NCI-H2227 treated with DMSO at 0.1 percent for 48 hours (cell line): ENCODE data around the gene AKIRIN1.
"Not testable (repeated sequence)": the region's sequence is repeated elsewhere in the genome, so short reads cannot be mapped to it uniquely, and the experiment has no call there.

Source experiments
- DNase-seq: peaks from one replicate; lab custom pipeline; 2025; lab: John Stamatoyannopoulos, UW

The AKIRIN1 gene, protein sequence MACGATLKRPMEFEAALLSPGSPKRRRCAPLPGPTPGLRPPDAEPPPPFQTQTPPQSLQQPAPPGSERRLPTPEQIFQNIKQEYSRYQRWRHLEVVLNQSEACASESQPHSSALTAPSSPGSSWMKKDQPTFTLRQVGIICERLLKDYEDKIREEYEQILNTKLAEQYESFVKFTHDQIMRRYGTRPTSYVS

DNA sequence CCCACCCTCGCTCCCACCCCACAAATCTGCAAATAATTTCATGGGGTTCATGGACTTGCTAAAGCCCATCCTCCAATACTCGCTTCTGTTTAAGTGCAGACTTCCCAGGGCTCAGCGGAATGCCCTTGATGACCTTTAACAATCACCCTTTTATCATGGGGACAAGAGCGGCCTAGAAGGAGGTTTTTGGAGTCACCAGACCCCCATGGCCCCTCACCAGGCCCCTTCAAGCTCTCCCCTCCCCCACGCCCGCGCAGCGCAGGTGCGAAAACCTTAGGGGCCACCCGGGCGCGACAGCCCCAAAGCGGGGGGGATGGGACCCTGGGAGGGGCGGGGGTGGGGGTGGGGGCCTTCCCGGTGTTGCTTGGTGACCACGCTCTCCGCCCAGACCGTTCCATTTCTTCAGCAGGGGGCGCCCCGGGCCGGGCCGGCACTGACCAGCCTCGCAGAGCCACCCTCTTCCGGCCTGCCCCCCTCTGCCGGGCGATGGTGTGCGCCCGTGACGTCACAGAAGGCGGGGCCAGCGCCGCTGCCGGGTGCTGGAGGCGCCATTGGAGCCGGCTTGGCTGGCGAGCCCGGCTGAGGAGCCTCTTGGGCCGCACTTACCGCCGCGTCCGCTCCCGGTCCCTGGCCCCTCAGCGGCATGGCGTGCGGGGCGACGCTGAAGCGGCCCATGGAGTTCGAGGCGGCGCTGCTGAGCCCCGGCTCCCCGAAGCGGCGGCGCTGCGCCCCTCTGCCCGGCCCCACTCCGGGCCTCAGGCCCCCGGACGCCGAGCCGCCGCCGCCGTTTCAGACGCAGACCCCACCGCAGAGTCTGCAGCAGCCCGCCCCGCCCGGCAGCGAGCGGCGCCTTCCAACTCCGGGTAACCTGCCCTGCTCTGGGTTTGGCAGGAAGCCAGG is at the start of gene AKIRIN1:
Gene AKIRIN1 (plus strand): TSS at position 539 of the 900 bp plus-strand sequence. CDS start 105 bp downstream, at position 644.
- peak; percentile 93 for DNase-seq

DNA sequence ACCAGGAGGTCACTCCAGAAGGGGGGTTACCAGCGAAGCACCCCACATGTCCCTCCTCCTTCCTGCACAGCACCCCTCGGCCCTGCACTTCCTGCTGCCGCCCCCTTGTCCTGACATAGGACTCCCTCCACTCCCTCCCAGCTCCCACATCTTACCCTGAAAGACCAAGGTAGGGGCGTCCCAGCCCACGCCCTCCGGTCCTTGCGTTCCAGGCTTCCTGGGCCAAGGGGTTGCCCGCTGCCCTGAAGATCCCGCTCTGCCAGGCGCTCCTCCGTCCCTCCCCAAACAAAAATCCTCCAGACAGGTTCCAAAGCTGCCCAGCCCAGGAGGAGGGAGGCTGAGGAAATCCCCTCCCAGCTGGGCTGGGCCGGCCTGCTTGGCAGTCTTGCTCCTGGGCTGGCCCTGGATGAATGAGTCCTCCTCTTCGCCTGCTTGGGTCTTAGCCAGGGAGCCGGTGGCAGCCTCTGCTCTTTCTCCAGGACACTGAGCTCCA is 49.5 kb upstream of the AKIRIN1 start, which contains the start of gene RHBDL2:
Gene RHBDL2 (minus strand): TSS at position 304 of the 493 bp plus-strand sequence. CDS start 22,618 bp downstream, outside the sequence.
- DNase-seq = no peak

DNA sequence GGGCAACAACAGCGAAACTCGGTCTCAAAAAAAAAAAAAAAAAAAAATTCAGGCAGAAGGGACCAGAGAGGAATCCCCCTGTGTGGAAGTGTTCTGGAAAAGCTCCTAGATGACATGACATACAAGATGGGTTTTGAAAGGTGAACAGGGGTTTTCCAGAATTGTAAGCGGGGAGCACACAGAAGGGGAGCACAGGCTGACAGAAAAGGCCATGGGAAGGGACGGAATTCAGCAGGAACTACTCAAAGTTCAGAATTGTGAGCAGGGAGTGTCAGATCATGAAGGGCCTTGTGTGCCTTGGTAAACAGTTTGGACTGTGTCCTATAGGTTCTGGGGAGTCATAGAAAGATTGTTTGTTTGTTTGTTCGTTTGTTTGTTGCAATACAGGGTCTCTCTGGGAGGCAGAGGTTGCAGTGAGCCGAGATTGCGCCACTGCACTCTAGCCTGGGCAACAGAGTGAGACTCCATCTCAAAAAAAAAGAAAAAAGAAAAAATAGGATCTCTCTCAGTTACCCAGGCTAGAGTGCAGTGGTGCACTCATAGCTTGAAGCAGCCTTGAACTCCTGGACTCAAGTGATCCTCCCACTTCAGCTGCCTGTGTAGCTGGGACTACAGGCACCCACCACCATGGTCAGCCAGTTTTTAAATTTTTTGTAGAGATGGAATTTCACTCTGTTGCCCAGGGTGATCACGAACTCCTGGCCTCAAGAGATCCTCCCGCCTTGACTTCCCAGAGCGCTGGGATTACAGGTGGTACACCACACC is 48.2 kb upstream of the AKIRIN1 start:
- no peak for DNase-seq

DNA sequence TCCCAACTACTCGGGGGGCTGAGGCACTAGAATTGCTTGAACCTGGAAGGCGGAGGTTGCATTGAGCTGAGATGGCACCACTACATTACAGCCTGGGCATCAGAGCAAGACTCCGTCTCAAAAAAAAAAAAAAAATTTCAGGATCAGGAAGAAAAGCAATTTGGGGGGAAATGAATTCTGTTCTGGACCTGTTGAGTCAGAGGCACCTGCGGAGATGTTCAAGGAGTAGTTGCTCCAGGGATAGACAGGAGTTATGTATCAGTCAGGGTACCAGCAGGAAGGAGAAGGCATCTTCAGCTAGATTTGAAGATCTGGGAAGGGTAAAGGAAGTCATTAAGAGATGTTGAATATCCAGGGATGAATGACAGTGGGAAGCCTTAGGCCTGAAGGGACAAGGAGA is 46.5 kb upstream of the AKIRIN1 start:
- no peak for DNase-seq

DNA sequence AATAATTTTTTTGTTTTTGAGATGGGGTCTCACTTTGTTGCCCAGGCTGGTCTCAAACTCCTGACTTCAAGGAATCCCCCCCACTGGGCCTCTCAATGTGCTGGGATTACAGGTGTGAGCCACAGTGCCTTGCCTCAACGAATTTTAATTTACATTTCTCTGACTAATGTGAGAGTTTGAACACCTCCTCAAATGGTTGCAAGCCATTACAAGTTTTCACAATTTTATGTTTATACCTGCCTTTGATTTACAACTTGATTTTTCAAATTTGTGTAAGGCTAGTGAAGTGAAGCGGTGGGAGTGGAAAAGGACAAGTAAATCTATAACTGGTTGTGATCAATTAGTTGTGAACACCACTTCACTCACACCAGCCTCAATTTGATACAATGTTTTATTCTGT is 40.5 kb upstream of the AKIRIN1 start:
- no peak for DNase-seq

DNA sequence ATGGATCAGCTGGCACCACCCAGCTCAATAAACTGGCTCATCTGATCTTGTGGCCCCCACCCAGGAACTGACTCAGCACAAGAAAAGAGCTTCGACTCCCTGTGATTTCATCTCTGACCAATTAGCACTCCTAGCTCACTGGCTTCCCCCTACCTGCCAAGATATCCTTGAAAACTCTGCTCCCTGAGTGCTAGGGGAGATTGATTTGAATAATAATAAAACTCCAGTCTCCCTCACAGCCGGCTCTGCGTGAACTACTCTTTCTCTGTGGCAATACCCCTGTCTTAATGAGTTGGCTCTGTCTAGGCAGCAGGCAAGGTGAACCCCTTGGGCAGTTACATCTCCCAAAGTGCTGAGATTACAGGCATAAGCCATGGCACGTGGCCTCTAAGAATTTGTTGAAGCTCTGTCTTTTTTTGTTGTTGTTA is 37.6 kb upstream of the AKIRIN1 start:
- DNase-seq = no peak

DNA sequence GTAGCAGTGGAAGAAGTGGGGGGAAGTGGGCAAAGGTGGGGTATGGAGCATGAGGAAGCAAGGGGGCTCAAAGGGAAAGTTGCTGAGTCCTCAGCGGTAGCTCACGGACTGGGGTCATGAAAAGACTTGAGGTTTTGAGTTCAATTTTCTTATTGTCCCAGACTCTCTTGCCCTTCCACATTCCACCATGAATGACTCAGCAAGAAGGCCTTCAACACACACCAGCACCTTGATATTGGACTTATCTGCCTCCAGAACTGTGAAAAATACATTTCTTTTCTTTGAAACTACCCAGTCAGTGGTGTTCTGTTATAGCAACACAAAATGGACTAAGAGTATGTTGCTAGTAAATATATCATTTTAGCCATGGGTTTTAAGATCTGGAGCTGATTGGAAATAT is 32.1 kb upstream of the AKIRIN1 start:
- DNase-seq = no peak

DNA sequence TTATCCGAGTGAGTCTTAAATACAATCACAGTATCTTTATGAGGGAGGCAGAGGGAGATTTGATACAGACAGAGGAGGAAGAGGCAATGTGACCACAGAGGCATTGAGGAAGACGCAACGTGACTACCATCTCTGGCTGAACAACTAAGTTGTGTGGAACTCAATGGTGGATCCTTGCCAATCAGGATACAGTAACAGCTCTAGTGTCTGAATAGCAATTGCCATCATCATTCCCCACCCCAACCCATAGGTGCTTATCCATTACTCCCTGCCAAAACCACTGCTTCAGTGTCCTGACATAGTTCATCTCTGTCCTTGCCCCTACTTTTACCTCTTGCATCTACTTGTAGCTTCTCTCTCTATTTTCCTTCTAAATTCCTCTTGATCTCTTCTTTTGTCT is 29.0 kb upstream of the AKIRIN1 start:
- no peak for DNase-seq

DNA sequence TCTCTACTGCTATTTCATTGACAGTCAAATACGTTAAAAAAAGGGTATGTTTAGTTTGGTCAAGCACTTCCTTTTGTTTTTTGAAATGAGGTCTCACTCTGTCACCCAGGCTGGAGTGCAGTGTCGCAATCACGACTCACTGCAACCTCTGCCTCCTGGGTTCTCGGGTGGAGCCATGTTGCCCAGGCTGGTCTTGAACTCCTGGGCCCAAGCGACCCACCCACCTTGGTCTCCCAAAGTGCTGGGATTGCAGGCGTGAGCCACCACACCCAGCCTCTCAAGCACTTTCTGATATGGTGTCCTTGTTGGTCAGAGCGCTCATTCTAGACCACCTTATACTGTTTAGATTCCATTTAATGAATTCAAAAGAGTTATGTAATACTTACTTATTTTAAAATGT is 28.5 kb upstream of the AKIRIN1 start:
- DNase-seq = no peak

DNA sequence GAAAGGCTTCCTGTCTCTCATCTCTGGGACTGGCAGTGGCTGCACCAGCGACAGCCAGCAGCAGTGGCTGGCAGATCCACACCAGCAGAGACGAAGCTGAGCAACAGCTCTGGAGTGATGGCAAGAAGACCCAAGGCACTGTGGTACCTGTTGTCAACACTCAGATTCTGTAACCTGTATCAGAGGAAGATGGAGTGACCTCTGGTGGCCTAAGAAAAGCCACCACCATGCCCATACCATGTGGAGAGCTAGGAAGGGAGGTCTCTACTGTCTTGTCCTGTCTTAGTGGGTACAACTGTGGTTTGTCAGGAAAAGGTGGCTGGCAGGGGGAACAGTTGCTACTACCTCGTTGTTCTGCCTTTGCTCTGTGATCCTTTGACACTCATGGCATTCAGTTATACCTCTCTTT is 26.9 kb upstream of the AKIRIN1 start:
- no peak for DNase-seq

DNA sequence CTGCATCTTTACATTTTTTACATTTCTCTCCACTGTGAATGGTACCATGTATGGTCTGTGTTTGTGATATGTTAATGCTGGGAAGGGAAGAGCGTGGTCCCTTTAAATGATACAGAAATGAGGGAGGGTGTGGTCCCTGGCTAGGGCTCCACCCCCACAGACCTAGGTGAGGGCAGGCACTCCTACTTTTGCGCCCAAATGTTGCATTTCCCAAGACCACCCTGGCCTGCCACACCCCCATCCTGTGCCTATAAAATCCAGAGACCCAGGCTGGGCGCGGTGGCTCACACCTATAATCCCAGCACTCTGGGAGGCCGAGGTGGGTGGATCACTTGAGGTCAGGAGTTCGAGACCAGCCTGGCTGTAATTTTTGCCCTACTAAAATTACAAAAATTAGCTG is 17.9 kb upstream of the AKIRIN1 start:
- not testable (repeated sequence) for DNase-seq

DNA sequence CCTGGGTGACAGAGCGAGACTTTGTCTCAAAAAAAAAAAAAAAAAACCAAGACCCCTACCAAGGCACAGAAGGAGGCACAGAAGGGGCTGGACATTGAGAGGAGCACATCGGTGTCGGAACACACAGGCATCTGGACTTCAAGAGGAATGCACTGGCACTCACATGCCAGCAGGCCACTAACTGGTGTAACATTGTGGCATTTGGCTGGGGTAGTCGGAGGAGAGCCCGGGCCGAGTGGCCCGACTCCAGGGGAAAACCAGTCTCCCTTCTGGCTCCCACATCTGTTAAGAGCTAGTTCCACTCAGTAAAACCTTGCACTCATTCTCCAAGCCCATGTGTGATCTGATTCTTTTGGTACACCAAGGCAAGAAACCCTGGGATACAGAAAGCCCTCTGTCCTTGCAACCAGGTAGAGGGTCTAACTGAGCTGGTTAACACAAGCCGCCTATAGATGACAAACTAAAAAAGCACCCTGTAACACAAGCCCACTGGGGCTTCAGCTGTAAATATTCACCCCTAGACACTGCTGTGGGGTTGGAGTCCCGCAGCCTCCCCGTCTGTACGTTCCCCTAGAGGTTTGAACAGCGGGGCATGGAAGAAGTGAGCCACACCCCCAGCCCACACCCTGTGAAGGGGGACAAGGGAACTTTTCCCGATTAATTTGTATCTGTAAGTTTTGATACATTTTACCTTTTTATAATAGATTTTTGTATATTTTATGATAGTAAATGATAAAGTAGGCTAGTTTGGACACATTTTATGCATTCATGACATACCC is 17.2 kb upstream of the AKIRIN1 start:
- no peak for DNase-seq

DNA sequence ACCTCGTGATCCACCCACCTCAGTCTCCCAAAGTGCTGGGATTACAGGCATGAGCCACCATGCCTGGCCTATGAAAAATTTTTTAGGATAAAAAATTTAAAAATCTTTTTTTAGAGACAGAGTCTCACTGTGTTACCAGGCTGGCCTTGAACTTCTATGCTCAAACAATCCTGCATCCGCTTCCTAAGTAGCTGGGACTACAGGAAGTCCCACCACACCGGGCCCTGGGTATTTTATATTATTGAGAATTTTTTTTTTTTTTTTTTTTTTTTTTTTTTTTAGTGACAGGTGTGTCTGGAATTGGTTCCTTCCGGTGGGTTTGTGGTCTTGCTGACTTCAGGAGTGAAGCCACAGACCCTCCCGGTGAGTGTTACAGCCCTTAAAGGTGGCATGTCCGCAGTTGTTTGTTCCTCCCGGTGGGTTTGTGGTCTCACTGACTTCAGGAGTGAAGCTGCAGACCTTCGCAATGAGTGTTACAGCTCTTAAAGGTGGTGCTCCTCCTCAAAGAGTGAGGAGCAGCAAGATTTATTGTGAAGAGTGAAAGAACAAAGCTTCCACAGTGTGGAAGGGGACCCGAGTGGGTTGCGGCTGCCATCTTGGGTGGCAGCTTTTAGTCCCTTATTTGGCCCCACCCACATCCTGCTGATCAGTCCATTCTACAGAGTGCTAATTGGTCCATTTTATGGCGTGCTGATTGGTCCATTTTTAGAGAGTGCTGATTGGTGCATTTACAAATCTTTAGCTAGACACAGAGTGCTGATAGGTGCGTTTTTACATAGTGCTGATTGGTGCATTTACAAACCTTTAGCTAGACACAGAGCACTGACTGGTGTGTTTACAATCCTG is 13.5 kb upstream of the AKIRIN1 start:
- not testable (repeated sequence) for DNase-seq

DNA sequence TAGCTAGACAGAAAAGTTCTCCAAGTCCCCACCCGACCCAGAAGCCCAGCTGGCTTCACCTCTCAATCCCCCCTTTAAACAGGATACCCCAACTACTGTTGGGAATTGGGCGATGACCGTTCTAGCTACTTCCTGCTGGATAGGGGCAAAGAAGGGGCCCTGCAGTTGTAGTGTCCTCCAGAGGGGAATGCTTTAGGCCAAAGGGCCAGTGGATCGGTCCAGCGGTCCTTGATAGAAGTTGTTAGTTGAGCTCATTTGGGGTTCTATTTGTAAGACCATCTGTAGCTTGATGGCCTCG is 12.9 kb upstream of the AKIRIN1 start:
- not testable (repeated sequence) for DNase-seq

DNA sequence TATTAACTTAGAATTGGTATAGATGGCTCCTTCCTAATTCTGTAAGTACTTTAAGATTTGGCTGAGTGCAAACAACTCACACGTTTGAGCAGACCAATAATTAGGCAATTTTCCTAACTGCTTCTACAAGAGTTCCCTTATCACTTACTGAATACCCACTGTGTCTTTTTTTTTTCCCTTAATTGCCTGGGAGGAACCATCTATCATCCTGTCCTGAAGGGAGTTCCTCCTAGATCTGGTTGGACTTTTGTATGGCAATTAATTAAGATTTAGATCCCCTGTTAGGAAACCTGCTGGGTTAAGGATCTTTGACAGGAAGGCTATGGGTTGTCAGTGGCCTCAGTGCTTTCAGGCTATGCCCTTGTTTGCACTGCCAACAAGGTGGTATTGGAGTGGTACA is 11.7 kb upstream of the AKIRIN1 start:
- peak; percentile 41 for DNase-seq

DNA sequence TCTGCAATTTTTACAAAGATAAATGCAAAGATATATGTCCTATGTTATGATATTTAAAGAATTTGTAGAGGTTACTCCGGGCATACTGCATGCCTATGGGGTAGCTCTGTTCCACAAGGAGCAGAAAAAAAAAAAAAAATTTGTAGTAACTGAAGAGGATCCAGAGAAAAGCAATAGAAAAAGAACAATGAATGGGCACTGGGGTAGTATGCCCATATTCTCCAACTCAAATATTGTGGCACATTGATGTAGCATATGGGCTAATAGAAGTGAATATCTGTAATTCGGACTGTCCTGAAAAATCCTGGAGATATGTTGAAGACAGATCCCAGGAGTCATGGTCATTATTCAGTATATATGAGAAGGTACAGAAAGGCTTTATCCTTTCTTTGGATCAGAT is 1.1 kb upstream of the AKIRIN1 start:
- no peak for DNase-seq

DNA sequence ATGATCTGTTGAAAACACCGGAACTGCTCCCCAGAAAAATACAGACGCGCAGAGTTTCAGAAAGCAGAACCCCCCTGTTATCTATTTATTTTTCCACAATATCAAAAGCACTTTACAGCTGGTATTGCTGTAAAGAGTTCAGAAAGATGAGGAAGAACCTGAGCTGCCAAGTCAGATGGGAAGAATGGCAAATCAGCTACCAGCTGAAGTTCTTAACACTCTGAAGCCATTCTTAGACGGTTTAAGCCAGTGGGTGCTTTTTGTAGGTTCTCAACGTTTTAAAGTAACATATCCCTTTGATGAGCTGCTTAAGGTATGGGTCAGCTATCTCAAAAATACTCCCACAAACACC is 714 bp upstream of the AKIRIN1 start:
- DNase-seq = peak; percentile 55

DNA sequence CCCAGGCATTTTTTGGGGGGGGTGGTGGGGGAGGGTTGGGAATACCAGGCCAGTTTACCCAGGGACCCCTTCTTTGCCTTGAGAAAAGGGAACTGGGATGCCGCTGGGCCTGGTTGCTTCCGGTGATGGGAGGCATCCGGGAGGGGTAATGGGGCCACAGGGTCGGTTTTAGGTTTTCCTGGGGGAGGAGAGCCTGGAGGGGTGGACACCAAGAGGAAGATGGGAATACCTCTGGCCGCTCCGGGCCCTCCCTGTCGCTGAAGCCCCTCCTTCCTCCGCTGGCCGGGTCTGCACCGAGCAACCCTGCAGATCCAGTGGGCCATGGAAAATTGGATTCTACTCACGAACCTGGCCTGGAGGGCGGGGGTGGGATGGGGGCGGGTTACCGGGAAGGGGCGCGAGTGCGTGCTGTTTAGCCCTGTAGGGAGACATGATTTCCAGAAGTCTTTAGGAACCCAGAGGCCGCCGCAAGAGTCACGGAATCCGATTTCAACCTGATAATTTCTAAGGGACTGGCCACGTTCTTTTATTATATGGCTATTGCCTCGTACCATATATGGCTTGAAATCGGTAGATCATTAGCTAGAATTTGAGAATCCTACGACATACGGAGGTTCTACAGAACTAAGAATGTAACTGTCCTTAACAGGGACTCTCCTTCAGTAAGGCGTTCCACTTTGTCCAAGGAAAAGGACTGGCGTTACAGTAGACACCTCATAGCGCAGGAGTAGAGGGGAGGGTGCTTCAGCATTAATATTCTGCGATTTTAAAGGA is 749 bp downstream of the AKIRIN1 start:
- DNase-seq = peak; percentile 23

DNA sequence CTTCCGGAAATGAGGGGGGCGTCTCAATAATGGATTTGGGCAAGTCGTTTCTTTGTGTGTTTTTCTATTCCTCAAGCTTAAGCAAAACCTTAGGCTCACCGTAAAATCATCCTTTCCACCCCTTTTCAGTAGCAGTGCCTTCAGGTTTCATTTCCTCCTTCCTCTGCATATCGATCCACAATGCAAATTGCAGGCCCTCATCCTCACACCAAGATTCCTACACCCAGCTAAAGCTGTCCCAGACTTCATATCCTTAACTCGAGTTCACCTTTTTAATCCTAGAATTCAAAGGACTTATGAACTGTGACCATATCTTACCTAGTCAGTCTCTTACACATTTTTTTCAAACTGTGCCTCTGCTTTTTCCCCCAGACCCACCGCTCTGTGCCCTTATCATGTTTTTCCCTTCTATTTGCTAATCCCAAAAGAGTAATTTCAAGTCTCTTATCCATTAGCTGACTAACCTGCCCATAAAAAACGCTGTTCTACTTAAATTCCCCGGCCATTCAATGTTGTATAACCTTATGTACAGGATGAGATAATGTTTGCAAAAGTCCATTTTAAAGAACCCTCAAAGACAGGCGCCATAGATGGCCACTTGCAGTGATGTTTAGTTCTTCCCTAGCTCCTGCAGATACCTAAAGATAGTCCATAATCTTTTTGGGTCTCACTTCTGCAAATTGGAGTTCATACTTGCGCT is 1.5 kb downstream of the AKIRIN1 start:
- no peak for DNase-seq

DNA sequence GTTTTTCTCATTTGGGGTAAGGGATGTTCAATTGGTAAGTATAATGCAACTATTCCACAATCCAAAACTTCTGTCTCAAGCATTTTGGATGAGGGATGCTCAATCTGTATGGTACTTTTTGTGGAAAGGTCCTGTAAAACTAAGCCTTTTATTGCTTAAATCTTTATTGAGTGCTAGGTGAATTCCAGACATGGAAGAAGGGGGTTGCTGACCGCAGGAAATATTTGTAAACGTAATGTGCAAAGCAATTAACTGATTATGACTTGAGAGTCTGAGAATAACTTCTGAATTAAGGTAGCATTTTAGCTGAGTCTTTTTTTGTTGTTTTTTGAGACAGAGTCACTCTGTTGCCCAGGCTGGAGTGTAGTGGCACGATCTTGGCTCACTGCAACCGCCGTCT is 3.1 kb downstream of the AKIRIN1 start:
- no peak for DNase-seq
